HG02884 (cell line): Measurements from ENCODE around the gene TTLL11.
"Not testable (repeated sequence)": the region's sequence is repeated elsewhere in the genome, so short reads cannot be mapped to it uniquely, and the experiment has no call there.

Experiments
- ATAC-seq: cut with Tn5 transposase; IDR thresholded peaks from one replicate; pipeline ENCODE4 v1.9.1; 2021; ENCODE audit warnings: mild to moderate bottlenecking, moderate library complexity; ENCODE audit not compliant: unreplicated experiment

The TTLL11 gene

GRCh38 chr9:122085260-122085659 is 7.8 kb downstream of the TTLL11 start:
- no peak for ATAC-seq

- no peak for ATAC-seq
Observed at GRCh38 chr9:122084026-122084675, 9.0 kb downstream of the TTLL11 start.

- ATAC-seq = no peak
Observed at GRCh38 chr9:122080986-122081385, 12.1 kb downstream of the TTLL11 start.

- no peak for ATAC-seq
Observed at GRCh38 chr9:122078557-122078956, 14.6 kb downstream of the TTLL11 start.

GRCh38 chr9:122076773-122077172 is 16.3 kb downstream of the TTLL11 start:
- ATAC-seq = no peak

- ATAC-seq = no peak
Observed at GRCh38 chr9:122076117-122076516, 17.0 kb downstream of the TTLL11 start.

- no peak for ATAC-seq
Observed at GRCh38 chr9:122075135-122076030, 17.7 kb downstream of the TTLL11 start.

GRCh38 chr9:122071715-122072114 is 21.4 kb downstream of the TTLL11 start:
- no peak for ATAC-seq

GRCh38 chr9:122070728-122071515 is 22.2 kb downstream of the TTLL11 start:
- no peak for ATAC-seq

- not testable (repeated sequence) for ATAC-seq
Observed at GRCh38 chr9:122066680-122067079, 26.4 kb downstream of the TTLL11 start.

- no peak for ATAC-seq
Observed at GRCh38 chr9:122065923-122066629, 27.0 kb downstream of the TTLL11 start.

- ATAC-seq = no peak
Observed at GRCh38 chr9:122060481-122060880, 32.6 kb downstream of the TTLL11 start.

- no peak for ATAC-seq
Observed at GRCh38 chr9:122059955-122060324, 33.2 kb downstream of the TTLL11 start.

- ATAC-seq = no peak
Observed at GRCh38 chr9:122059214-122059954, 33.7 kb downstream of the TTLL11 start.

- no peak for ATAC-seq
Observed at GRCh38 chr9:122058709-122059108, 34.4 kb downstream of the TTLL11 start.

- ATAC-seq = no peak
Observed at GRCh38 chr9:122058051-122058450, 35.1 kb downstream of the TTLL11 start.

GRCh38 chr9:122057211-122057610 is 35.9 kb downstream of the TTLL11 start:
- ATAC-seq = no peak

- no peak for ATAC-seq
Observed at GRCh38 chr9:122056484-122056883, 36.6 kb downstream of the TTLL11 start.

GRCh38 chr9:122055701-122056100 is 37.4 kb downstream of the TTLL11 start:
- ATAC-seq = no peak
